K562 (cell line): ENCODE results near the gene COL4A2. TPM values are rescaled to one million over a fixed set of nuclear protein-coding genes. Genes with fewer than 3 reads are reported as not detected.

Experiments used
- CEBPZ ChIP-seq: fragments of 150-350 bp; IDR thresholded peaks from 2 replicates; pipeline ENCODE4 v1.6.1; 2014; ENCODE audit warnings: low read depth, mild to moderate bottlenecking, low read length, borderline replicate concordance
- CHAMP1 ChIP-seq: fragments of 450-650 bp; IDR thresholded peaks from 2 replicates; pipeline ENCODE4 v1.6.1; 2016; ENCODE audit warnings: mild to moderate bottlenecking
- ETV5 ChIP-seq: sonication (generic); formaldehyde crosslinking; IDR thresholded peaks from 2 replicates; pipeline ENCODE4 v1.4.0; 2020; ENCODE audit warnings: low read depth, mild to moderate bottlenecking, missing genetic modification reagents
- GABPB2 ChIP-seq: fragments of 250-450 bp; sonication (Bioruptor Pico); conservative IDR thresholded peaks from 2 replicates; pipeline ENCODE4 v1.5.1; 2021; ENCODE audit warnings: mild to moderate bottlenecking
- KLF16 ChIP-seq: IDR thresholded peaks from 2 replicates; pipeline ENCODE4 v1.6.1; 2016; ENCODE audit warnings: antibody characterized with exemption
- MYC ChIP-seq, 2 experiments: fragments of 250-450 bp in 1 of 2; sonication (Bioruptor Pico) in 1 of 2; IDR thresholded peaks; 2 replicates each; pipeline versions ENCODE4 v1.5.1 to v1.6.1; 2012 to 2021; ENCODE audit warnings: low read depth in 2 of 2, borderline replicate concordance in 1 of 2, improper control_type of control experiment in 1 of 2, low read length in 1 of 2, mild to moderate bottlenecking in 1 of 2, moderate library complexity in 1 of 2
- NR3C1 ChIP-seq: sonication (generic); formaldehyde crosslinking; IDR thresholded peaks from 2 replicates; pipeline ENCODE4 v1.8.1; 2022; ENCODE audit warnings: missing genetic modification reagents
- RB1 ChIP-seq: fragments of 450-650 bp; IDR thresholded peaks from 2 replicates; pipeline ENCODE4 v1.6.1; 2017; ENCODE audit warnings: low read depth, mild to moderate bottlenecking
- SMAD2 ChIP-seq: fragments of 150-350 bp; IDR thresholded peaks from 2 replicates; pipeline ENCODE4 v1.6.1; 2014; ENCODE audit warnings: low read depth, mild to moderate bottlenecking, low read length
- SREBF2 ChIP-seq: sonication (generic); formaldehyde crosslinking; IDR thresholded peaks from 2 replicates; pipeline ENCODE4 v1.4.0; 2020; ENCODE audit warnings: mild to moderate bottlenecking, missing genetic modification reagents
- SRSF9 ChIP-seq: fragments of 200-400 bp; formaldehyde crosslinking; IDR thresholded peaks from 2 replicates; pipeline ENCODE4 v1.6.1; 2017; ENCODE audit warnings: low read depth, low read length, borderline replicate concordance
- TFE3 ChIP-seq: fragments of 450-650 bp; formaldehyde crosslinking; IDR thresholded peaks from 2 replicates; pipeline ENCODE4 v1.4.0; 2020; ENCODE audit warnings: mild to moderate bottlenecking, mixed read lengths
- ZNF518B ChIP-seq: fragments of 250-450 bp; sonication (Bioruptor Pico); IDR thresholded peaks from 2 replicates; pipeline ENCODE4 v1.5.0; 2021; ENCODE audit warnings: mild to moderate bottlenecking, moderate library complexity
- ZNF644 ChIP-seq: fragments of 200-800 bp; sonication (Bioruptor generic); IDR thresholded peaks from 2 replicates; pipeline ENCODE4 v1.6.1; 2016; ENCODE audit warnings: low read depth, missing genetic modification characterization, missing compliant biosample characterization
- polyA plus RNA-seq, 8 experiments: library from polyadenylated mRNA; depleted of rRNA in 4 of 8; stranded (reverse) in 5 of 8; unstranded in 3 of 8; fragments of >200 nt; fragmentation: Nextera tagmentation in 2 of 8; fragmentation: Illumina TruSeq in 1 of 8; extraction: Ambion mirVana in 2 of 8; extraction: Trizol in 1 of 8; gene quantifications; 2 replicates each; pipeline versions ENCODE4 v1.2.1 to v1.2.3, GENCODE V29; 2011 to 2014; ENCODE audit warnings: inconsistent platforms in 1 of 8, missing spikeins in 1 of 8
- total RNA-seq, 7 experiments: library from RNA; depleted of rRNA in 6 of 7; stranded (reverse); fragments of >200 nt in 6 of 7; fragmentation: Illumina TruSeq in 2 of 7; extraction: Trizol in 2 of 7; gene quantifications; 2 replicates each; pipeline versions ENCODE4 v1.2.1 to v1.2.3, GENCODE V29; 2011 to 2021; ENCODE audit warnings: low replicate concordance in 1 of 7

Gene COL4A2
- total and polyA plus RNA-seq, 9 of the 15 experiments (the other 6 are each of a cell fraction or from before 2014, with no cell fraction given), result 0.13 to 15.2 (median 8.1) TPM

- peak; percentile 90 for TF ChIP-seq KLF16
- peak; percentile 11; the same call in 1 of the 2 replicates for TF ChIP-seq ETV5
- no peak for TF ChIP-seq CEBPZ
- no peak for TF ChIP-seq RB1
- peak; percentile 73; the same call in 1 of the 2 replicates for TF ChIP-seq MYC (IDR thresholded peaks at IDR 0.05; ENCODE audit: low read depth, low read length)
- TF ChIP-seq MYC (CRISPR knock-in tag; IDR thresholded peaks at IDR 0.05; ENCODE audit: borderline replicate concordance, low read depth), result 0 out of 2 replicates have a peak, but pooled peaks have one; percentile 34
- no peak for TF ChIP-seq TFE3 (CRISPR knock-in tag)
- TF ChIP-seq SMAD2, result no peak
- TF ChIP-seq SRSF9, result no peak
- no peak for TF ChIP-seq GABPB2 (CRISPR knock-in tag)
- no peak for TF ChIP-seq SREBF2 (CRISPR knock-in tag)
- TF ChIP-seq ZNF518B, result no peak
- TF ChIP-seq ZNF644 (tag), result peak; percentile 55; the same call in 1 of the 2 replicates
- no peak for TF ChIP-seq CHAMP1
- no peak for TF ChIP-seq NR3C1 (CRISPR knock-in tag)
Measured at GRCh38 chr13:110506859-110507566, 199.9 kb downstream of the COL4A2 start (continued).
